Uterus (tissue), 4 donors: ENCODE measurements around the gene MBTPS2. TPM values are rescaled to one million over a fixed set of nuclear protein-coding genes. Genes with fewer than 3 reads are reported as not detected.

ENCODE experiments used
- DNase-seq, 2 donors: peaks; one replicate each; pipeline ENCODE4 v3.0.0-alpha.2; 2019 to 2020
- H3K27ac ChIP-seq, 2 donors: fragments of 200-600 bp; sonication (generic); 1 replicate in 1 of 2; 2 replicates in 1 of 2; pipeline ENCODE4 v1.5.1; 2016 to 2018
- H3K27me3 ChIP-seq, 2 donors: fragments of 200-600 bp; sonication (generic); one replicate each; pipeline ENCODE4 v1.5.1; 2018 to 2019; ENCODE audit warnings: control low read depth in 1 of 2
- H3K36me3 ChIP-seq, 2 donors: fragments of 200-600 bp; sonication (generic); one replicate each; pipeline ENCODE4 v1.5.1; 2019; ENCODE audit warnings: control low read depth in 1 of 2
- H3K4me1 ChIP-seq, 2 donors: fragments of 200-600 bp; sonication (generic); one replicate each; pipeline ENCODE4 v1.5.1; 2018 to 2019; ENCODE audit warnings: control low read depth in 1 of 2
- H3K4me3 ChIP-seq, 2 donors: fragments of 200-600 bp; sonication (generic); 1 replicate in 1 of 2; 2 replicates in 1 of 2; pipeline ENCODE4 v1.5.1; 2018 to 2019; ENCODE audit warnings: mild to moderate bottlenecking in 1 of 2
- H3K9me3 ChIP-seq, 2 donors: fragments of 200-600 bp; sonication (generic); one replicate each; pipeline ENCODE4 v1.5.1; 2019; ENCODE audit warnings: control low read depth in 1 of 2
- CTCF ChIP-seq, 4 experiments: fragments of 200-600 bp in 2 of 4; fragments of 450-650 bp in 2 of 4; sonication (generic) in 2 of 4; IDR thresholded peaks; one replicate each; pipeline ENCODE4 v1.5.1; 2016 to 2019; ENCODE audit warnings: antibody characterized with exemption in 4 of 4, mild to moderate bottlenecking in 2 of 4, moderate library complexity in 1 of 4
- POLR2A ChIP-seq, 2 donors: fragments of 450-650 bp; IDR thresholded peaks; one replicate each; pipeline ENCODE4 v1.6.1; 2016; ENCODE audit warnings: antibody characterized with exemption in 2 of 2, mild to moderate bottlenecking in 1 of 2, moderate library complexity in 1 of 2
- intact Hi-C: fragments of 100-400 bp; cut with DNase I; formaldehyde crosslinking; loops from one replicate; pipeline ENCODE4 v1.15.1; 2023; ENCODE audit warnings: low total_unique reads
- total RNA-seq, 4 donors: library from RNA; depleted of rRNA in 3 of 4; stranded (reverse); fragments of >200 nt in 3 of 4; gene quantifications; one replicate each; pipeline versions ENCODE4 v1.1.0 to v1.2.4, GENCODE V29; 2014 to 2023
- donor health status: DM: yes; HTN: yes; CAD: no.

The MBTPS2 gene
- total RNA-seq, 4 donors from 2014 or later: 1.8 to 24.5 (median 12.9) TPM

- intact Hi-C loops: no loop called here
- no peaks in the 10 kb centered on the region for H3K36me3 ChIP-seq
- H3K9me3 ChIP-seq: no peaks in the 10 kb centered on the region
- H3K4me1 ChIP-seq: no peaks in the 10 kb centered on the region
- H3K4me3 ChIP-seq: no peak overlapping the region
- no peak for TF ChIP-seq CTCF (IDR thresholded peaks at IDR 0.05)
- TF ChIP-seq POLR2A (IDR thresholded peaks at IDR 0.05): no peak
- no peak overlapping the region for H3K27ac ChIP-seq
- H3K27me3 ChIP-seq: no peaks in the 10 kb centered on the region
- DNase-seq: no peak
Measured at GRCh38 chrX:21912220-21912619, 72.8 kb downstream of the MBTPS2 start.

- DNase-seq: no peak
- intact Hi-C loops: no loop called here
- no peak for TF ChIP-seq POLR2A (IDR thresholded peaks at IDR 0.05)
- no peak overlapping the region for H3K4me3 ChIP-seq
- H3K27me3 ChIP-seq: no peaks in the 10 kb centered on the region
- H3K4me1 ChIP-seq: no peaks in the 10 kb centered on the region
- no peaks in the 10 kb centered on the region for H3K36me3 ChIP-seq
- H3K27ac ChIP-seq: no peak overlapping the region
- H3K9me3 ChIP-seq: no peaks in the 10 kb centered on the region
Measured at GRCh38 chrX:21912989-21913388, 73.6 kb downstream of the MBTPS2 start.

- H3K4me3 ChIP-seq: no peak overlapping the region
- H3K4me1 ChIP-seq: no peaks in the 10 kb centered on the region
Measured at GRCh38 chrX:21926116-21926515, 86.7 kb downstream of the MBTPS2 start.

GRCh38 chrX:21926527-21927278, 87.3 kb downstream of the MBTPS2 start:
- peak overlapping the region; percentile 8 to 22 for H3K27ac ChIP-seq
- H3K27me3 ChIP-seq: no peaks in the 10 kb centered on the region
- no peaks in the 10 kb centered on the region for H3K4me1 ChIP-seq
- H3K9me3 ChIP-seq: no peaks in the 10 kb centered on the region
- TF ChIP-seq POLR2A (IDR thresholded peaks at IDR 0.05) (no peak), CTCF (IDR thresholded peaks at IDR 0.05) (no peak)
- intact Hi-C loops: no loop called here
- no peaks in the 10 kb centered on the region for H3K36me3 ChIP-seq
- DNase-seq: no peak
- H3K4me3 ChIP-seq: no peak overlapping the region

More at GRCh38 chrX:21926116-21926515, 86.7 kb downstream of the MBTPS2 start:
- Histone ChIP-seq H3K27ac (peak overlapping the region; percentile 8 to 22), H3K27me3 (no peaks in the 10 kb centered on the region), H3K36me3 (no peaks in the 10 kb centered on the region), H3K9me3 (no peaks in the 10 kb centered on the region)
- TF ChIP-seq POLR2A (IDR thresholded peaks at IDR 0.05): no peak
- TF ChIP-seq CTCF (IDR thresholded peaks at IDR 0.05): no peak
- intact Hi-C loops: no loop called here
- DNase-seq: no peak

- TF ChIP-seq CTCF (IDR thresholded peaks at IDR 0.05) (no peak), POLR2A (IDR thresholded peaks at IDR 0.05) (no peak)
- no peak for DNase-seq
- H3K9me3 ChIP-seq: no peaks in the 10 kb centered on the region
- H3K27me3 ChIP-seq: no peaks in the 10 kb centered on the region
- no peak overlapping the region for H3K27ac ChIP-seq
- no peak overlapping the region for H3K4me3 ChIP-seq
- intact Hi-C loops: no loop called here
- no peaks in the 10 kb centered on the region for H3K36me3 ChIP-seq
- H3K4me1 ChIP-seq: no peaks in the 10 kb centered on the region
Measured at GRCh38 chrX:21929209-21929608, 89.8 kb downstream of the MBTPS2 start.
